SH-SY5Y (cell line): ENCODE data around the gene IGFL3.

Experiments used
- GATA2 ChIP-seq: IDR thresholded peaks from 2 replicates; pipeline ENCODE4 v1.6.1; 2011; ENCODE audit warnings: mild to moderate bottlenecking, low read depth, low read length
- GATA3 ChIP-seq: IDR thresholded peaks from 2 replicates; pipeline ENCODE4 v1.6.1; 2011; ENCODE audit warnings: low read depth, mild to moderate bottlenecking, low read length, moderate library complexity

The IGFL3 gene

GRCh38 chr19:46133777-46134241 is 9.3 kb upstream of the IGFL3 start:
- TF ChIP-seq GATA3 = no peak
- no peak for TF ChIP-seq GATA2

- TF ChIP-seq GATA2 (no peak), GATA3 (no peak)
Measured at GRCh38 chr19:46133101-46133627, 8.7 kb upstream of the IGFL3 start.

GRCh38 chr19:46132508-46133100 is 8.1 kb upstream of the IGFL3 start:
- no peak for TF ChIP-seq GATA3
- TF ChIP-seq GATA2 = no peak

- TF ChIP-seq GATA3 (no peak), GATA2 (no peak)
Measured at GRCh38 chr19:46131485-46132143, 7.1 kb upstream of the IGFL3 start.

- TF ChIP-seq GATA2 (no peak), GATA3 (no peak)
Measured at GRCh38 chr19:46126086-46126580, 1.6 kb upstream of the IGFL3 start.

- TF ChIP-seq GATA2 (no peak), GATA3 (no peak)
Measured at GRCh38 chr19:46125447-46125846, 959 bp upstream of the IGFL3 start.

- TF ChIP-seq GATA3 (no peak), GATA2 (no peak)
Measured at GRCh38 chr19:46118136-46118535, 6.4 kb downstream of the IGFL3 start.

GRCh38 chr19:46116121-46116520 is 8.4 kb downstream of the IGFL3 start:
- TF ChIP-seq GATA2 (no peak), GATA3 (no peak)

- TF ChIP-seq GATA2 (no peak), GATA3 (no peak)
Measured at GRCh38 chr19:46115396-46116106, 8.9 kb downstream of the IGFL3 start.

- TF ChIP-seq GATA3 = no peak
- no peak for TF ChIP-seq GATA2
Measured at GRCh38 chr19:46113726-46114125, 10.8 kb downstream of the IGFL3 start.

- no peak for TF ChIP-seq GATA3
- no peak for TF ChIP-seq GATA2
Measured at GRCh38 chr19:46112527-46112926, 12.0 kb downstream of the IGFL3 start.

GRCh38 chr19:46111376-46111775 is 13.1 kb downstream of the IGFL3 start:
- TF ChIP-seq GATA2 (no peak), GATA3 (no peak)

- TF ChIP-seq GATA3 = no peak
- TF ChIP-seq GATA2 = no peak
Measured at GRCh38 chr19:46109876-46110275, 14.6 kb downstream of the IGFL3 start.

- TF ChIP-seq GATA2 = no peak
- no peak for TF ChIP-seq GATA3
Measured at GRCh38 chr19:46107371-46107770, 17.1 kb downstream of the IGFL3 start.

- no peak for TF ChIP-seq GATA3
- TF ChIP-seq GATA2 = no peak
Measured at GRCh38 chr19:46101293-46101692, 23.2 kb downstream of the IGFL3 start.
